Fibroblast of skin of scalp (primary cell): Measurements from ENCODE around the gene TMCO1. TPM values are rescaled to one million over a fixed set of nuclear protein-coding genes. Genes with fewer than 3 reads are reported as not detected.
"Not testable (repeated sequence)": the region's sequence is repeated elsewhere in the genome, so short reads cannot be mapped to it uniquely, and the experiment has no call there.

ENCODE experiments used
- DNase-seq: peaks from one replicate; pipeline ENCODE4 v3.0.0-alpha.2; 2013
- polyA plus RNA-seq, 2 experiments: library from polyadenylated mRNA; unstranded; fragments of 120-200 nt; gene quantifications; one replicate each; pipeline ENCODE4 v1.2.1, GENCODE V29; 2013; ENCODE audit not compliant: insufficient read length in 2 of 2

The TMCO1 gene, protein sequence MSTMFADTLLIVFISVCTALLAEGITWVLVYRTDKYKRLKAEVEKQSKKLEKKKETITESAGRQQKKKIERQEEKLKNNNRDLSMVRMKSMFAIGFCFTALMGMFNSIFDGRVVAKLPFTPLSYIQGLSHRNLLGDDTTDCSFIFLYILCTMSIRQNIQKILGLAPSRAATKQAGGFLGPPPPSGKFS
- 89.5 TPM for polyA plus RNA-seq (2013, experiment 1 of 2; ENCODE audit: insufficient read length)
- polyA plus RNA-seq (2013, experiment 2 of 2; ENCODE audit: insufficient read length) = 95.7 TPM

DNA sequence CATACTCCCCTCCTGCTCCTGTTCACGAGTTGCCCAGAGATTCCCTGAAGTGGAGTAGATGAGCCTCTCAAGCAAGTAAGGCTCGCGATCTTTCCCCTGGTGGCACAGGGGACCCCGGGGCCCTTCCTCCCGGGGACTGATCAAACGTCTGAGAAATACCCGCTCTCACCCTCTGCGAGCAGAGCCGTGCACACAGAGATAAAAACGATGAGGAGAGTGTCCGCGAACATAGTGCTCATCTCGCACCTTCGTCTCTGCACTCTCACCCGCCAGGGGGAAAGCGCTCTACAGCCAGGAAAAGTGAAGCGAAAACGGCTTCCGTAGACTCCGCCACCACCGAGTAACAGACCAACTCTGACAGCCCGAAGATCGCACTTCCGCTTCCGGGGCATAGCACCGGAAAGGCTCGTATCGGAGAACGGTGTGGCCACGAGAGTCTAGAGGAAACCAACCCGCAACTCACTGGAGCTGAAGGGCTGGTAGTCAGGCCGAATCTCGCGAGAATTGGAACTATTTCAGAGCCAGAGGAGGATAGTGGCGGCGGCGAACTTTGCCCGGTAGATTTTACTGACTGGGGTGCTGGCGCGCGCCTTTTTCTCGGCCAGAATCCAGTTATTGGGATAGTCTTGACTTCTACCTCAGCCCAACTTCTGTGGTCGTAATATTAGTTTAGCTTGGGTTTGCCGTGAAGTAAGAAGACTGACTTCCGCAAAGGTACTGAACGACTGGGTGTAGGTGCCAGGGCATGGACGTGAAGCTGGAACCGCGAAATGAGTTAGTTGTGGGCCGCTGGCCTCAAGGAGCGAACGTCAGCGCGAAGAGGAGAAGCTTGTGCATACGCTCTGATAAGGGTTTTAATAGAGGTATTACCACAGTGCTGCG, at the start of gene TMCO1:
TSS of gene TMCO1 (minus strand) at position 356 of the 882 bp plus-strand sequence. CDS start at position 239, 117 bp downstream.
- peak; percentile 99 for DNase-seq

DNA sequence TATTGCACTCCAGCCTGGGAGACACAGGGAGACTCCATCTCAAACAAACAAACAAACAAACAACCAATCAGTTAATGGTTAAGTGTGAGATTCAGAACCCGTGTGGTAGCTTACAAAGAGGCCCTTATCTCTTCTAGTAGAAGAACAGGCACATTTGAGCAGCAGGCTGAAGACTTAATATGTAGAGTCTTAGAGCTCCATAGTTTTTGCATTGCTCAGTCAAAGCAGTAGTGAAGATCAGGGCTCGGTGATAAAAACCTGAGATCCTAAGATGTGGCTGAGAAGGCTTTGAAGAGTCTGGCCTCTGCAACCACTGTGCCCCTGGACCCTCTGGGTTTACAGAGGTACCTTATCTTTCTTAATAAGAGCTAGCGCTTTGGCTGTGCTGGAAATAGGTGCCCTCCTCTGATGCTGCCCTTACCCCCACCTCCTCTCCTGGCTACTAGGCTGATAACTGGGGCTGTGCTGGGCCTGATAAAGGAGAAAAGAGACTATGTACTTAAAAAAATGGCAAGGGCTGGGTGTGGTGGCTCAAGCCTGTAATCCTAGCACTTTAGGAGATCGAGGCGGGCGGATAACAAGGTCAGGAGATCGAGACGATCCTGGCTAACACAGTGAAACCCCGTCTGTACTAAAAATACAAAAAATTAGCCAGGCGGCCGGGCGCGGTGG, 48.3 kb upstream of the TMCO1 start:
- no peak for DNase-seq

DNA sequence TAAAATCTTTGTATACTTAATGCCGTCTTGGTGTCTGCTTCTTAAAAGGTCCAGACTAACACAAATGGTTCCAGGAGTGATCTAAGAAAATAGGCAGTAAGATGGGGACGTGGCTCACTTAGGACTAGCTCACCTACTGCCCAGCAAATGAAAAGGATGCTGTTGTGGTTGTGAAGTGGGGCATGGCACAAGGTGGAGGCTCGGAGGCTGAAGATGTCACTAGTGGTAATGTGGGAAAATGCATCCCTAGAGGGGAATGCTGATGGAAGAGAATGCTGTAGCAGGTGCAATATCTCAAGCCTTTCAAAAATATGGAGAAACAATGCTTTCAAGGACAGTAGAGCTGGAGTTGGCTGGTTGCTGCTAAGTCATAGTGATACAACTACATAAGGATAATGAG, 47.5 kb upstream of the TMCO1 start:
- DNase-seq = no peak

DNA sequence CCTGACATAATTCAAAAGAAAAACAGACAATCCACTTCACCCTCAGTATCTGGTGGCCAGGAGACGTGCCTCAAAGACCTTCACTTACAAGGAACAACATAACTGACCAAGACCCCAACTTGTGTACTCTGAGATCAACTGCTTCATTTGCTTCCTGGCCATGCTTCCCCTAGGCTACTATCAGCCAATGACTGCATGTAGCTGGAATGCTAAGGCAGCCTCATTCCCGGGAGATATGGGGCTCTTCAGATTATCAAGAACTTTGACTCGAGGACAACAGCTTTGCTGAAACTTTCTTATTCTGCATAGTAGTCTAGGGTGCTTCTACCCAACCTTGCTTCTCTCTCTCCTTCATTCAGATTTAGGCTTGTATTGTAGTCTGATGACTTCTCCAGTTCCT, 47.1 kb upstream of the TMCO1 start:
- DNase-seq = peak; percentile 33

DNA sequence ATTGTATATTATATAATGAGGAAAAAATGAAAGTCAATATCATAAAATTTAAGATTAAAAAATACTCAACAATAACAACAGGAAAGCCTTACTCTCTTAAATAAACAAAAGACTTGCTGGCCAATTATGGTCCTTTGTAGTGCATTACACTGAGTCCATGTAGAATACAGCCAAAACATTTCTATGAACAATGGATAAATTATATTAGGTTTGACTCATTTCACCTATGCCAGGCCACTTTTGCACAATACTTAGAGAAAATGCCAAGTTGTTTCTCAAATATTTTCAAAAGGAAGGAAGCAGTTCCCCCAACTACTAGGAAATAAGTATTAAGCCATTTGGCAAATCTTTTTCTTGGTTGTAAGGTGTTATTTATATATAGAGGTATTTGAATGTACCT, 38.9 kb upstream of the TMCO1 start:
- no peak for DNase-seq

DNA sequence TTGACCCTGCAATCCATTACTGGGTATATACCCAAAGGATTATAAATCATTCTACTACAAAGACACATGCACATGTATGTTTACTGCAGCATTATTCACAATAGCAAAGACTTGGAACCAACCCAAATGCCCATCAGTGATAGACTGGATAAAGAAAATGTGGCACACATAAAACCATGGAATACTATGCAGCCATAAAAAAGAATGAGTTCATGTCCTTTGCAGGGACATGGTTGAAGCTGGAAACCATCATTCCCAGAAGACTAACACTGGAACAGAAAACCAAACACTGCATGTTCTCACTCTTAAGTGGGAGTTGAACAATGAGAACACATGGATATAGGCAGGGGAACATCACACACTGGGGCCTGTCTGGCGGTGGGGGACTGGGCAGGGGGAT, 35.8 kb upstream of the TMCO1 start:
- DNase-seq = not testable (repeated sequence)

DNA sequence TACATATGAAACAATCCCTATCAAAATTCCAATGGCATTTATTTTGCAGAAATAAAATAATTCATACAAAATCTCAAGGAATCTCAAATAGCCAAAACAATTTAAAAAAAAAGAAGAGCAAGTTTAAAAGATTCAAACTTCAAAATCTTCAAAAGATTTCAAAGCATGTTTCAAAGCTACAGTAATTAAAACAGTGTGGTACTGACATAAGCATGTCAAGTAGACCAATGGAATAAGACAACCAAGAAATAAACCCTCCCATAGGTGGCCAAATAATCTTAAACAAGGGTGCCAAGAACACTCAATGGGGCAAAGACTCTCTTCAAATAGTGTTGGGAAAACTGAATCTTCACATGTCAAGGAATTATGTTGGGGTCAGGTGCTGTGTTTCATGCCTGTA, 30.7 kb upstream of the TMCO1 start:
- DNase-seq = no peak

DNA sequence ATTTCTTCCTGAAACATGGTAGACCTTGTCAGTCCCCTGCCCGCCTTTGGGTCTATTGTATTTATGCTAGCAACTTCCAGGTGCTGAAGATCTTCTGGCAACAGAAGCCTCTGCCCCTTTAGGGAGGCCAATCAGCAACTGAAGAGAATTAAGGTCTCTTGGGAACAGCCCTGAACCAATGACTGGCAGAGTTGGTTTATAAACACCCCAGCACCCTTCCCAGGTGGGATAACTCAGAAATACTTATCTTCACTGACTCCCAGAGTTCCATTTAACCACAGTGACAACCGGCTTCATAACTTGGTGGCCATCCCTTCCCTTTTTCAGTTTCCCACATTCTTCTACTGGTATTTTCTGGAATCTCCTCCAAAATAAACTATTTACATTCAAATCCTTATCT, 27.2 kb upstream of the TMCO1 start:
- no peak for DNase-seq

DNA sequence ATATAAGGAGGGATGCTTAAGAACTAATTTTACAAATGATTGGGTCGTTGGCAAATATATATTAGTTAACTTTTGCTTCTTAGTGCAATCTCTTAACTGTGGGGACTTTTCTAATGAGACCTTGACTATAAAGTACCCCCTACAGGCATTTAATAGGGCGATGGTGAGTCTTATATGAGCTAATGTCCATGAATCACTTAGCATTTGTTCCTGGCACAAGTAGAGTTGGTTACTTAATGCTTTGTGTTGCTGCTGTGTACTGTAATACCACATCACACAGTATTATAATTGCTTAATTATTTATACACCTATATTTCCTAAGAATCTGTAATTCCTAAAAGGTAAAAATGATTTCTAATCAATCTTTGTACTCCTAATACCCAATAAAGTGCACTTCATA, 25.3 kb upstream of the TMCO1 start:
- no peak for DNase-seq

DNA sequence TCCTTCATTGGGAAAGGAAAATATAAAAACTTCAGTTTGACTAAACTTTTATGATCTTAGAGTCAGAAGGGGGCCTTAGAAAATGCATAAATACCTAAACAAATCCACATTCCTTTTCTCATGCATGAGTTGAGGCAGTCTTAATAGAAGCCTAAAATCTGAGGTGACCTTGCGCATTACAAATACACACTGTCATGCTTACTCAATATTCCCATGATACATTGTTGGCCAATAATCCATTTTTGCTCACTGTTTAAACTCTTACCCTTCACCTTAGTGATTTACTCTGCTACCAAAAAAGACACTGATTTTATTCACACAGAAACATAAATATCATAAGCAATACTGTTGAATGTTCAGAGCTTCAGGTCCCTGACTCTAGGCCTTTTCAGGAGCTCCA, 19.1 kb upstream of the TMCO1 start:
- DNase-seq = no peak

DNA sequence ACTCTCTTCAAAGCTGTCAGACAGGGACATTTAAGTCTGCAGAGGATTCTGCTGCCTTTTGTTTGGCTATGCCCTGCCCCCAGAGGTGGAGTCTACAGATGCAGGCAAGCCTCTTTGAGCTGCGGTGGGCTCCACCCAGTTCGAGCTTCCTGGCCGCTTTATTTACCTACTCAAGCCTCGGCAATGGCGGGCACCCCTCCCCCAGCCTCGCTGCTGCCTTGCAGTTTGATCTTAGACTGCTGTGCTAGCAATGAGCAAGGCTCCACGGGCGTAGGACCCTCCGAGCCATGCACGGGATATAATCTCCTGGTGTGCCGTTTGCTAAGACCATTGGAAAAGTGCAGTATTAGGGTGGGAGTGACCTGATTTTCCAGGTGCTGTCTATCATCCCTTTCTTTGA, 14.9 kb upstream of the TMCO1 start:
- DNase-seq = not testable (repeated sequence)

DNA sequence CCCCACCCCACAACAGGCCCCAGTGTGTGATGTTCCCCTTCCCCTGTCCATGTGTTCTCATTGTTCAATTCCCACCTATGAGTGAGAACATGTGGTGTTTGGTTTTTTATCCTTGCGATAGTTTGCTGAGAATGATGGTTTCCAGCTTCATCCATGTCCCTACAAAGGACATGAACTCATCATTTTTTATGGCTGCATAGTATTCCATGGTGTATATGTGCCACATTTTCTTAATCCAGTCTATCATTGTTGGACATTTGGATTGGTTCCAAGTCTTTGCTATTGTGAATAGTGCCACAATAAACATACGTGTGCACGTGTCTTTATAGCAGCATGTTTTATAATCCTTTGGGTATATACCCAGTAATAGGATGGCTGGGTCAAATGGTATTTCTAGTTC, 9.5 kb upstream of the TMCO1 start:
- not testable (repeated sequence) for DNase-seq

DNA sequence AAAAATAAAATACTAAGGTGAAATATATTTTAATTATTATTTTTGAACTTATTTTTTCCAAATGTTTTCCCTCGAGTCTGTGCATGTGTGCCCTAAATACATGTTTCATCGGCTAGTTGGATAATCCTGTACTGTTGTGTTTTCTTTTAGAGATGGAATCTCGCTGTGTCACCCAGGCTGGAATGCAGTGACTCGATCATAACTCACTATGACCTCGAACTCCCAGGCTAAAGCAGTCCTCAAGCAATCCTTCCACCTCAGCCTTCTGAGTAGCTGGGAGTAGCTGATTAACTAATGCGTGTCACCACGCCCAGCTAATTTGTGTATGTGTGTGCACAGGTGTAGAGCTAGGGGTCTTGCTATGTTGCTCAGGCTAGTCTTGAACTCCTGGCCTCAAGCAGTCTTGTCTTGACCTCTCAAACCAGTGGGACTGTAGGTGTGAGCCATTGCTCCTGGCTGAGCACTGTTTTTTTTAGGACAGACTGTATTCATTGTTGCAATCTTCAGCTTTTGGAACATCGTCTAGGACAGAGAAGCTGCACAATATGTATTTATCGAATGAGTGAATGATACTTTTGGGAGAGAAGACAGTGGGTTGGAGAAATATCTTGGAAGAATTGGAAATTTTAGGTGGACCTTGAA, 4.8 kb upstream of the TMCO1 start:
- DNase-seq = peak; percentile 85

DNA sequence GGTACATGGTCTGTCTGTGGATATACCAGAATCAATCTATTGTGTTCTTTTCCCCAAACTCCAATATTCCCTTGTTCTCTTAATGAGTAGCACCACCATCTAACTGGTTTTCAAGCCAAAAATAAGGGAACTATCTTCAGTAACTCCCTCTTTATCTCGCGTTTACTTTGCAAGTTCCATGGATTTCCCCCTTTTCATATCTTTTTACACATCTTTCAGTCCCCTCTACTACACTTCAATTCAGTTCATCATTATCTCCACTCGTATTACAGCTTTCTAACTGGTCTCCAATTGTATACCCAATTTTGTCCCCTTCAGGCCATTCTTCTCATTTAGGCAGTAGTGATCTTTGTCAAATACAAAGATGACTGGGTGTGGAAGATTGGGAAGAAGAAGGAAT, 4.1 kb upstream of the TMCO1 start:
- no peak for DNase-seq

DNA sequence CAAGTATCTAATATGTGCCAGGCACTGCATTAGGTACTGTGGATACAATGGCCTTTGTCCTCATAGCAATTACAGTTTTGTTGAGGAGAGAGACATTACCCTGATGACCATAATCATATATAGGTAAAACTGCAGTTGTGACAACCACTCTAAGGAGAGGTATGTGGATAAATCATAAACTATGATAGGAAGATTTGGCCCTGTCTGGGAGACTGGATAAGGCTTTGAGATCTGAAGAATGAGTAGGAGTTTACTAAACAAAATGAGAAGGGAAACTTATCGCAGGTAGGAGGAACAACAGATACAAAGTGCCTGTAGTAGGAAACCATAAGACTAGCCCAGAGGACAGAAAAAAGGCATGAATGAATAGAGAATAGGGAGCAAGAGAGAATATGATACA, 4.4 kb downstream of the TMCO1 start:
- DNase-seq = no peak

DNA sequence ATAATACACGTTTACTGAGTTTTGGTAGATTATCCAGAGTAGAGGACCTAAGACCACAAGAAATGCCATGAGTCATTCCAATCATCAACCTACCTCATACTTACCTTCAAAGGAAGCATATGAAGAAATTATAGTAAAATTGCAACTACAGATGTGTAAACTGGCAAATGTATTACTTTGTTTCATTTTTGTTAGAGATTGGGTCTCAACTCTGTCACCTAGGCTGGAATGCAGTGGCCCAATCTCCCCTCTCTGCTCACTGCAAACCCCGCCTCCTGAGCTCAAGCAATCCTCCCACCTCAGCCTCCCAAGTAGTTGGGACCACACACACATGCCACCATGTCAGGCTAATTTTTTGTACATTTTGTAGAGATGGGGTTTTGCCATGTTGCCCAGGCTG, 5.2 kb downstream of the TMCO1 start:
- DNase-seq = no peak

DNA sequence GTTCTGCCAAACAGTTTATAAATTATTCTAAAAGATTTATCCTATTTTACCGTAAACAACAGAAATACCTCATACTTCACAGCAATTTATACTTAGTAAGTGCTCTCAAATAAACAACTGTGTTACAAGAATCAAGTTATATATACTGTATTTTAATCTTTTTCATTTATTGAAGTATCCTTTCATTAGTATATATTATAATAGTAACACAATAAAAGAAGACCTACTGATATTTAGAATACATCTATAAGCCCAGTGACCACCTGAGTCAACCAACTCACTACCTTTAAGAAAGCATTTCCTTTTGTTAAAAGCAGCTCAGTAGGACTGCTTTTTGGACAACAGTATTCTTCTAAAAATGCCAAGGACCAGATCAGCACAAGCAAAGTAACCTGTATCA, 5.9 kb downstream of the TMCO1 start:
- no peak for DNase-seq

DNA sequence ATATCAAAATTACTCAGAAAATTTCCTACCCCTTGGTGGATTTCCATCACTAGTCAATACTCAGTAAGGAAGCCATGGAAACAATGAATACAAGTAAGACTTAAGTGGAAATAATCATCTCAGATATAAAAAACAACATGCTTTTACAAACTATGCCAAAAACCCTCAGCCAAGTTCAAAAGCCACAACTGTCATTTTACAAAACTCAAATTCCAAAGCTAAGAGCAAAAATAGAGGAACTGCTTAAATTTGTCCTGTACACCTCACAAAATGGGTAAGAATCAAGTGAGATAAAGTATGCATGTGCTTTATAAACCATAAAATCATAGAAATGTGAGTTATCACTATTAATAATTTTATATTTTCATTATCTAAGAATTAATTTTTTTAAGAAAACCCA, 9.6 kb downstream of the TMCO1 start:
- no peak for DNase-seq

DNA sequence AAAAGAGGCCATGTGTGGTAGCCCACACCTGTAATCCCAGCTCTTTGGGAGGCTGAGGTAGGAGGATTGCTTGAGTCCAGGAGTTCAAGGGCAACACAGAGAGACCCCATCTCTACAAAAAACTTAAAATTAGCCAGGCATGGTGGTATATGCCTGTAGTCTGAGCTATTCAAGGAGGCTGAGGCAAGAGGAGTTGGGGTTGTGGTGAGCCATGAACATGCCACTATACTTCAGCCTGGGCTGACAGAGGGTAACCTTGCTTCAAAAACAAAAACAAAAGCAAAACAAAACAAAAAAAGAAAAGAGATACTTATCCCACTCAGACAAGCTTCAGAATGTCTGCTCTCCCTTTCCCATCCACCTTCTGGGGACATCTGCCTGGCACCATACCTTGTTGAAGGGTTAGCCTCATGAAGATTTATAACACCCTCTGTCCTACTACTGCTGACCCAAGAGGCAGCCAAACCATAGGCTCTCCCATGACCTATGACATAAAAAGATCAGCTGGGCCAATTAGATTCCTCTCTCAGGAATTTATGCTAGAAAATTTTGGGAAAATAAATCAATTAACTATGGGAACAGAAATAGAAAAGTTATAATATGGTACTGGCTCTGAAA, 13.2 kb downstream of the TMCO1 start:
- no peak for DNase-seq

DNA sequence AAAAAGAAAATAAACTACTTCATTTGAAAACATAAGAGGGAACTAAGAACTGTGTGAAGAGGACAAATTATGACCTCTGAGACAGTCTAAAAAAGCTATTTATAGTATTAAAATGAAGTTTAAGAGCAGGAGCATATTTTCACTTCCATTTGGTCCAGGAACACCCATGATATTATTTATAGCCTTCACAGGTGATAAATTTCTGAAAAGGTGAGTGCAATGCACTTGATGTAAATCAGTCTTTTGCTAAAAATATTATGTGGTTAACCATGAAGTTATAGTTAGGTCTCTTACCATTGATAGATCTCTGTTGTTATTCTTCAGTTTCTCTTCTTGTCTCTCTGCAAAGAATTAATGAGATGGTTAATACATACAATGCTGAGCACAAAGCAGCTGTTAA, 14.7 kb downstream of the TMCO1 start:
- DNase-seq = no peak

DNA sequence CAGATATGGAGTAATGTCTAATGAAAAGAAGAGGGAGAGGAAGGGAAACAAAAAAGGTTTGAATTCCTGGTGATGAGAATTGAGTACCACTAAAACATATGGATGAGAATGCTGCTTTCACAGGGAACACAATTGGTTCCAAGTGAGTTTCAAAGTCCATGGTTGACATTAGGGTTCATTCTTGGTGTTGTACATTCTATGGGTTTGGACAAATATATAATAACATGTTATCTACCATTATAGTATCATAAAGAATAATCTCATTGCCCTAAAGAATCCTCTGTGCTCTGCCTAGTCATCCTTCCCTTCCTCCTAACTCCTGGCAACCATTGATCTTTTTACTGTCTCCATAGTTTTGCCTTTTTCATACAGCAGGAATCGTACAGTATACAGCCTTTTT, 20.1 kb downstream of the TMCO1 start:
- no peak for DNase-seq

DNA sequence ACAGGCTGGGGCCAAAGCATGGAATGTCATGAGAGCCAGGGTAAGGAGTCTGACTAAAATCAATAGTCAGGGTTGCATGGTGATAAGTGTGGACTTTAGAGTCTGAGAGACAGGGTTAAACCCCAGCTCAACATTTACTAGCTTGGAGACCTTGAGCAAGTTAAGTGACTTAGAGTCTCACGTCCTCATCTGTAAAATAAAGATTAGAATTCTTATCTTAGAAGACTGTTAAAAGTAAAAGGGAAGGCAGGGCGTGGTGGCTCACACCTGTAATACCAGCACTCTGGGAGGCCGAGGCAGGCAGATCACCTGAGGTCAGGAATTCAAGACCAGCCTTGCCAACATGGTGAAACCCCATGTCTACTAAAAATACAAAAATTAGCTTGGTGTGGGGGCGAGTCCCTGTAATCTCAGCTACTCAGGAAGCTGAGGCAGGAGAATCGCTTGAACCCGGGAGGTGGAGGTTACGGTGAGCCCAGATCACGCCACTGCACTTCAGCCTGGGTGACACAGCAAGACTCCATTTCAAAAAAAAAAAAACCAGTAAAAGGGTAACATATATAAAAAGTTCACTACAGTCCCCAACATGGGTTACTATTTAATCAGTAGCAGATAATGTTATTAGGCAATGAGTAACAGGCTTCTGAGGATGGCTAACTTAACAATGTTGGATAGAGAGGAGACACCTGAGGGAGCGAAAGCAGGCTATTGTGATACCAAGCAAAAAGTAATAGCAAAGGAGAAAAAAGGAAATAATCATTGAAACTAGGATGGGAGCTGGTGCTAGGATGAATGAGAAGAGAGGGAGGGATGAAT, 20.8 kb downstream of the TMCO1 start:
- no peak for DNase-seq
